PFSK-1 (cell line): ENCODE data around the gene TUBA3E.

Experiments used
- FOXP2 ChIP-seq: optimal IDR thresholded peaks from 2 replicates; pipeline ENCODE3; 2011; ENCODE audit warnings: borderline replicate concordance, control low read depth, inconsistent platforms; ENCODE audit not compliant: insufficient read depth; ENCODE audit errors: extremely low read length, extremely low read depth
- POLR2AphosphoS5 ChIP-seq: IDR thresholded peaks from 2 replicates; pipeline ENCODE4 v1.6.1; 2012; ENCODE audit warnings: low read depth, mild to moderate bottlenecking, control low read depth, low read length, moderate library complexity
- REST ChIP-seq, 2 experiments: IDR thresholded peaks; 2 replicates each; pipeline versions ENCODE4 v1.6.1 to v1.8.0; 2011 to 2012; ENCODE audit warnings: low read depth in 2 of 2, low read length in 2 of 2, control low read depth in 1 of 2, inconsistent platforms in 1 of 2, mild to moderate bottlenecking in 1 of 2, moderate library complexity in 1 of 2; ENCODE audit not compliant: insufficient read depth in 1 of 2
- SIN3A ChIP-seq: IDR thresholded peaks from 2 replicates; pipeline ENCODE4 v1.6.1; 2012; ENCODE audit warnings: mild to moderate bottlenecking, low read length, moderate library complexity, borderline replicate concordance; ENCODE audit not compliant: insufficient read depth
- TAF1 ChIP-seq: IDR thresholded peaks from 2 replicates; pipeline ENCODE4 v1.6.1; 2012; ENCODE audit warnings: low read length, control low read depth, borderline replicate concordance; ENCODE audit not compliant: insufficient read depth

The TUBA3E gene

GRCh38 chr2:130231656-130232055 lies 33.4 kb upstream of the TUBA3E start:
- no peak for TF ChIP-seq FOXP2
- TF ChIP-seq POLR2AphosphoS5: no peak
- no peak for TF ChIP-seq REST (IDR thresholded peaks at IDR 0.05; ENCODE audit: insufficient read depth in 1 of 2, low read depth in 2 of 2, low read length in 2 of 2)
- no peak for TF ChIP-seq TAF1
- no peak for TF ChIP-seq SIN3A

DNA sequence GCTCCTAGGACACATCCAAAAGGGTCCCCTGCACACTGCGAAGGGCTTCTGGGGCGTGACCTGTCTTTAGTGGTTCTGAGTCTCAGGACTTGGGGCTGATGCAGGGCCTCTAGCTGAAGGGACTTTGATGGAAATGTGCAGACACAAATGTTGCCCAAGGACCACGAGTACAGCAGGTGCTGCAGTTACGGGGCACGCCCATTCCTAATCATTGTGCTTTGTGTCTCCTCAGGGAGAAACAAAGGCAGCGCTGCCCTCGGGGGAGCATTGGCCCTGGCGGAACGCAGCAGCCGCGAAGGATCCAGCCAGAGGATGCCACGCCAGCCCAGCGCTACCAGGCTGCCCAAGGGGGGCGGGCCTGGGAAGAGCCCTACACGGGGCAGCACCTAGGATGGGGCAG lies 8.0 kb downstream of the TUBA3E start:
- TF ChIP-seq REST (IDR thresholded peaks at IDR 0.05; ENCODE audit: insufficient read depth in 1 of 2, low read depth in 2 of 2, low read length in 2 of 2) (no peak), POLR2AphosphoS5 (no peak), FOXP2 (no peak), SIN3A (no peak), TAF1 (no peak)

DNA sequence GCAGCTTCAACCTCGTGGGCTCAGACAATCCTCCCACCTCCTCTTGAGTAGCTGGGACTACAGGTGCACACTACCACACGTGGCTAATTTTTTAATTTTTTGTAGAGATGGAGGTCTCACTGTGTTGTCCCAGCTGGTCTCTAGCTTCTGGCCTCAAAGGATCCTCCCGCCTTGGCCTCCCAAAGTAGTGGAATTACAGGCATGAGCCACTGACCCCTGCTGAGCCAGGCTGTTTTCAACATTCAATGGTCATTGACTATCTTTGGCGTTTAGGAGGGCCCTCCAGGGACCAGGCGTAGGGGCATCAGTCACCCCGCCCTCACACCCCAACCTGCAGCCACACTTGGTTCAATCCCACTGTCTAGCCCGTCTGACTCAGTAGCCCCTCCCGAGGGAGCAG lies 11.0 kb downstream of the TUBA3E start:
- TF ChIP-seq TAF1 (no peak), POLR2AphosphoS5 (no peak), SIN3A (no peak), FOXP2 (no peak), REST (IDR thresholded peaks at IDR 0.05; ENCODE audit: insufficient read depth in 1 of 2, low read depth in 2 of 2, low read length in 2 of 2) (no peak)

GRCh38 chr2:130186391-130186790 lies 11.8 kb downstream of the TUBA3E start:
- TF ChIP-seq POLR2AphosphoS5: no peak
- no peak for TF ChIP-seq TAF1
- TF ChIP-seq SIN3A: no peak
- no peak for TF ChIP-seq FOXP2

- no peak for TF ChIP-seq FOXP2
- TF ChIP-seq SIN3A: no peak
- no peak for TF ChIP-seq POLR2AphosphoS5
- no peak for TF ChIP-seq REST (IDR thresholded peaks at IDR 0.05; ENCODE audit: insufficient read depth in 1 of 2, low read depth in 2 of 2, low read length in 2 of 2)
- no peak for TF ChIP-seq TAF1
Observed at GRCh38 chr2:130185896-130186295, 12.3 kb downstream of the TUBA3E start.
